HG03108 (cell line): ENCODE data around the gene GRB14.

Experiments used
- ATAC-seq: cut with Tn5 transposase; IDR thresholded peaks from one replicate; pipeline ENCODE4 v1.9.1; 2021; ENCODE audit warnings: moderate library complexity; ENCODE audit not compliant: unreplicated experiment

Gene GRB14

GRCh38 chr2:164617466-164617865, 3.8 kb downstream of the GRB14 start:
- no peak for ATAC-seq

- no peak for ATAC-seq
Measured at GRCh38 chr2:164613321-164613982, 7.8 kb downstream of the GRB14 start.

- ATAC-seq, result no peak
Measured at GRCh38 chr2:164609790-164610189, 11.5 kb downstream of the GRB14 start.

- ATAC-seq, result no peak
Measured at GRCh38 chr2:164606557-164606956, 14.7 kb downstream of the GRB14 start.

GRCh38 chr2:164605295-164605694, 16.0 kb downstream of the GRB14 start:
- ATAC-seq, result no peak

GRCh38 chr2:164600763-164601162, 20.5 kb downstream of the GRB14 start:
- no peak for ATAC-seq

- peak; percentile 86 for ATAC-seq
Measured at GRCh38 chr2:164599954-164600589, 21.2 kb downstream of the GRB14 start.

- ATAC-seq, result no peak
Measured at GRCh38 chr2:164597983-164598382, 23.3 kb downstream of the GRB14 start.

GRCh38 chr2:164595031-164595430, 26.3 kb downstream of the GRB14 start:
- ATAC-seq, result no peak

GRCh38 chr2:164593959-164594358, 27.3 kb downstream of the GRB14 start:
- no peak for ATAC-seq

- no peak for ATAC-seq
Measured at GRCh38 chr2:164593541-164593940, 27.7 kb downstream of the GRB14 start.

GRCh38 chr2:164589522-164589921, 31.8 kb downstream of the GRB14 start:
- no peak for ATAC-seq

- ATAC-seq, result no peak
Measured at GRCh38 chr2:164581050-164581449, 40.2 kb downstream of the GRB14 start.

GRCh38 chr2:164574931-164575330, 46.4 kb downstream of the GRB14 start:
- no peak for ATAC-seq

- ATAC-seq, result no peak
Measured at GRCh38 chr2:164570475-164570874, 50.8 kb downstream of the GRB14 start.

GRCh38 chr2:164569378-164569777, 51.9 kb downstream of the GRB14 start:
- no peak for ATAC-seq

GRCh38 chr2:164568317-164568716, 53.0 kb downstream of the GRB14 start:
- ATAC-seq, result no peak

- ATAC-seq, result no peak
Measured at GRCh38 chr2:164567335-164567989, 53.8 kb downstream of the GRB14 start.

- ATAC-seq, result no peak
Measured at GRCh38 chr2:164565359-164565758, 55.9 kb downstream of the GRB14 start.

- ATAC-seq, result no peak
Measured at GRCh38 chr2:164562666-164563065, 58.6 kb downstream of the GRB14 start.

GRCh38 chr2:164561991-164562390, 59.3 kb downstream of the GRB14 start:
- ATAC-seq, result no peak

- ATAC-seq, result no peak
Measured at GRCh38 chr2:164561416-164561815, 59.9 kb downstream of the GRB14 start.
